GM21723 (cell line): ENCODE measurements around the gene RHBDF1.

Experiments
- ATAC-seq: cut with Tn5 transposase; IDR thresholded peaks from one replicate; pipeline ENCODE4 v1.9.1; 2021; ENCODE audit warnings: mild to moderate bottlenecking, moderate library complexity; ENCODE audit not compliant: unreplicated experiment

Gene RHBDF1, protein sequence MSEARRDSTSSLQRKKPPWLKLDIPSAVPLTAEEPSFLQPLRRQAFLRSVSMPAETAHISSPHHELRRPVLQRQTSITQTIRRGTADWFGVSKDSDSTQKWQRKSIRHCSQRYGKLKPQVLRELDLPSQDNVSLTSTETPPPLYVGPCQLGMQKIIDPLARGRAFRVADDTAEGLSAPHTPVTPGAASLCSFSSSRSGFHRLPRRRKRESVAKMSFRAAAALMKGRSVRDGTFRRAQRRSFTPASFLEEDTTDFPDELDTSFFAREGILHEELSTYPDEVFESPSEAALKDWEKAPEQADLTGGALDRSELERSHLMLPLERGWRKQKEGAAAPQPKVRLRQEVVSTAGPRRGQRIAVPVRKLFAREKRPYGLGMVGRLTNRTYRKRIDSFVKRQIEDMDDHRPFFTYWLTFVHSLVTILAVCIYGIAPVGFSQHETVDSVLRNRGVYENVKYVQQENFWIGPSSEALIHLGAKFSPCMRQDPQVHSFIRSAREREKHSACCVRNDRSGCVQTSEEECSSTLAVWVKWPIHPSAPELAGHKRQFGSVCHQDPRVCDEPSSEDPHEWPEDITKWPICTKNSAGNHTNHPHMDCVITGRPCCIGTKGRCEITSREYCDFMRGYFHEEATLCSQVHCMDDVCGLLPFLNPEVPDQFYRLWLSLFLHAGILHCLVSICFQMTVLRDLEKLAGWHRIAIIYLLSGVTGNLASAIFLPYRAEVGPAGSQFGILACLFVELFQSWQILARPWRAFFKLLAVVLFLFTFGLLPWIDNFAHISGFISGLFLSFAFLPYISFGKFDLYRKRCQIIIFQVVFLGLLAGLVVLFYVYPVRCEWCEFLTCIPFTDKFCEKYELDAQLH

DNA sequence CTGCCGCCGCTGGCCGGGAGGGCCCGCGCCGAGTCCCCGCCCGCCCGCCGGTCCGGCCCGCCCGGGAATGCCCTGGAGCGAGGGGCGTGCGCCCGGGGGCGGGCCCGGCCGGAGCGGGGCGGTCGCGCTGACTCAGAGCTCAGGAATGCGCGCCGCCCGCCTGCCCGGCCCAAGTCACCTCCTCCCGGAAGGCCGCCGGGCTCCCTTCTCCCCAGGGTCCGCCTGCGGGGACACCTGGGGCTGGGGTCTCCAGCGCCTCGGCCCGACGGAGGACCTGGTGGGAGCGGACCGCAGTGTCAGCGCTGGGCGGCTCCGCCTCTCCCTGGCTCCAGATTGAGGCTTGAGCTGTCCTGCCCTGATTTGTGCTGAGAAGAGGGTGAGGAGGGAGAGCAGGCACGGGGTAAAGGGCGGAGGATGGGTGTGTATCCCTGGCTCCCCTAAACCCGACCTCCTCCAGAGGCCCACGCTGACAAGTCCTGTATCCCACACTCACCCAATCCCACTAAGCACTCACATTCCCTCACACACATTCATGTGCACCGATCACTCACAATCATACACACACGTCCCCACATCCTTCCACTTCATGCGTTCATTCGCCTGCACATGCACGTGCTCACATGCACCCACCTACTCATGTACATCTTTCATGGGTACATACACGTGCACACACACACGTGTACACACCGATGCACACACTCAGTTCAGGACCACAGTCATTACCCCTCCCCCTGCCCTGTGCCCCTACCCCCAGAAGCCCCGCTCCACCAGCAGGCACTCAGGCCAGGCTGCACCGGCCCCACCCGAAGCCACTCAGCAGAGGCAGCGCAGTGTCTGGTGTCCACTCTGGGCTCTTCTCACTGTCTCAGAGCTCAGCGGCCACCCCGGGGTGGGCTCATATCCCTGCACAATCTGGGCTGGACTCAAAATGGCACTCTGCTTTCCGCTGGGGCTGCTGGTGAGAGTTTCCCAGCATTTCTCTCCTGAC, at the start of gene RHBDF1:
TSS of gene RHBDF1 (minus strand) at position 71 of the 988 bp plus-strand sequence. CDS start 7,616 bp downstream, outside the sequence.
- no peak for ATAC-seq

- no peak for ATAC-seq
Observed at GRCh38 chr16:120756-121155, 48.3 kb upstream of the RHBDF1 start.

DNA sequence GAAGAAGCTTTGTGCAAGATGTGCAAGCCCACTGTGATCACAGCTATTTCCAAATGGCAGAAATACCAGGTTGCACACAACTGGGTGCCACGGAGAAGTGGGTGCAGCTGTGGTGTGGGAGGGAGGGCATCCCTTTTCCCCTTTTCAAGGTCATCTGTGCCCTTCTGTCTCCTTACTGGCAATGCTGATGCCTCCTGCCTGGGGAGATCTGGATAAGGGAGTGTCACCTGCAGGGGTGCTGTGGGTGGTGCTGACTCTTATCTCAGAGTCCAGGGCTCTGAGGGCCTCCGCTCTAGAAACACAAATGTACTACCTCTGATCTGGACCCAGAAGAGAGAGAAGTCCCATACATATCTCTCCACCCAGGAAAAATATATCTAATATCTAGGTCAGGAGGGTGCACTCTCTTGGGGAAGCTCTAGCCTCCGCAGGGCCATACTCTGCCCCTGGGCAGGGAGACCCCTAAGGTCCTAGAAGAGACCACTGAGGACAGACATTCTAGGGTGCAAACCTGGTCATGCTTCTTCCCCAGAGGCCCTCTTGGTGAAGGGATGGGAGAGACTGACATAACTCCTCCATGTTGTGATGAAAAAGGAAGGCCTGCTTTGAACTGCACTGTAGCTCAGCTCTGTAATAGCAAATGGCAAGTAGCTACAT, 47.5 kb upstream of the RHBDF1 start:
- no peak for ATAC-seq

DNA sequence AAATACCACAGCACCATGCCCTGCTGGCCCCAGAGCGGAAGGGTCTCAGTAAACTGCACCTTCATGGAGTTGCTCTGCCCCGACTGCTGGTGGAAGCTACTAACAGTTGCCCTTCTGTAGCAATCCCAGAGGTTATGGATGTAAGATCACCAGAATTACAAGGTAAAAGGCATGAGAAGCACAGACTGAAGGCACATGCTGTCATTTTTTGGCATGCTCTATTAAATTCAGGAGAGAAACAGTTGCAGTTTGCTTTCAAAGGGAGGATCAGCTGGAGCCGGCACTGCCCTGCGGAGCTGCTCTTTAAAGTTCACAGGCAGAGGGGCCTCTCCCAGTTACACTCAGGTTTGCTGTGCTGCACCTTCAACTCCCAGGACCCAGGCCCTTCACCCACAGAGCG, 46.9 kb upstream of the RHBDF1 start:
- ATAC-seq, result no peak

DNA sequence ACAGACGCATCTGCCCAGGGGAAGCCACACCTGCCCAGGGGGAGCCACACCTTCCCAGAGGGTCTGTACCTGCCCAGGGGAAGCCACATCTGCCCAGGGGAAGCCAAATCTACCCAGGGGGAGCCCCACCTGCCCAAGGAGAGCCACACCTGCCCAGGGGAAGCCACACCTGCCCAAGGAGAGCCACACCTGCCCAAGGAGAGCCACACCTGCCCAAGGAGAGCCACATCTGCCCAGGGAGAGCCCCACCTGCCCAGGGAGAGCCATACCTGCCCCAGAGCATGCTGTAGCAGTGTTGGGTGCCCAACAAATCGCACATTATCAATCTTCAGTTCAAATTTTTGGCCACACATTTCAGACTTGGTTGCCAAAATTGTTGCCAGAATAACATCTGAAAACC, 46.4 kb upstream of the RHBDF1 start:
- ATAC-seq, result no peak

DNA sequence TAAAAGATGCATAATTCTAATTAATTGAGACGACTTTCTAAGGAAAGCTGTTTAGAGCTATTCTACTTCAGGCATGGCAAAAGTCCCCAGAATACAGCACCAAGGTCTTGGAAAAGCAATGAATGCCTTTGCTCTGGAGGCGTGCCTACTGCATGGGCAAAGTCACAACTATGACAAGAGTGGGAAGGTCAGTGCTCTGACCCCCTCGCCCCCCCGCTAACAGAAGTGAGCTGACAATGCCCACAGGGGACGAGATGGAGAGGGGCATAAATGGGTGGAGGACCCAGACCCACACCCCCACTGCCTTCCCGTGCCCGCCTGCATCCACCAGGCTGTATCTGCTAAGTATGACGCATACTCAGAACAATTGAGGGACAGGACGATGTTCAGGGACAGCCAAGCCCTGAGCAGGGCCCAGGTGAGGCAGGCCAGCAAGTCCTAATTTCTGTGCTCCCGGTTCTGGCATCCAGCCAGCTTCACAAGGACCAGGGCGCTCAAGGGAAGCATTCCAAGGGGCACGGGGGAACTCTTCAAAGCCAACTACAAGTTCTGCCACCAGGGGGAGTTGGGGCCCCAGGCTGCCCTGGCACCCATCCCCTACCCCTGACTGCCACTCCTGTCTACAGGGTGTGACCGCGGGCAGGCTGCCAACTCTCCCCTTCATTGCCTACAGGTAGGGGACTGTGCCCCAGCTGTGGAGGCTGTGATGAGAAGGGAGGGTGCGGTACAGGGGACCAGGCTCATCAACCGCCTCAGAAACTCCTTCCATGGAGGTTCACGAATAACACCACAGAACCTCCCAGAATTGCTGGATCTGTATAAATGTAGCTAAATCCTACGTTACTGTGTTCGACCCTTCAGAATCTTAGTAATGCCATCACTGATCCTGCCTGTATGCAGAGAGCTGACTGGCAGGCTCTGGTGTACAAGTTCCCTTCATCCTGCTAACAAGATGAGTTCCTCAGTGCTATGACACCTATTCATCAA, 45.2 kb upstream of the RHBDF1 start:
- no peak for ATAC-seq

DNA sequence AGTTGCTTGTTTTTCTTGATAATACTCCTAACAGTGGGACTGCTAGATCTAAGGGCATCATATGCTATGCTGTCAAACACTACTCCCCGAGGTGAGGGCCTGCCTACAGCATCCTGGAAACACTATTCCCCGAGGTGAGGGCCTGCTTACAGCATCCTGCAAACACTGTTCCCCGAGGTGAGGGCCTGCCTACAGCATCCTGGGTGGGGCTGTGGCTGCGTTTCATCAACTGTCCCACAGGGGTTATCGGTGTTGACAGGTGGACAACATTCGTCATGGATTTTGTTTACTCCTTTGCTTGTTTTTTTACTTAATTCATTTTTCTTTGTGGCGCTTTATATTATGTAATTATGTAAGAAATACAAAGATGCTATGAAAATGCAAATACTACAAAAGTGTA, 43.6 kb upstream of the RHBDF1 start:
- no peak for ATAC-seq

DNA sequence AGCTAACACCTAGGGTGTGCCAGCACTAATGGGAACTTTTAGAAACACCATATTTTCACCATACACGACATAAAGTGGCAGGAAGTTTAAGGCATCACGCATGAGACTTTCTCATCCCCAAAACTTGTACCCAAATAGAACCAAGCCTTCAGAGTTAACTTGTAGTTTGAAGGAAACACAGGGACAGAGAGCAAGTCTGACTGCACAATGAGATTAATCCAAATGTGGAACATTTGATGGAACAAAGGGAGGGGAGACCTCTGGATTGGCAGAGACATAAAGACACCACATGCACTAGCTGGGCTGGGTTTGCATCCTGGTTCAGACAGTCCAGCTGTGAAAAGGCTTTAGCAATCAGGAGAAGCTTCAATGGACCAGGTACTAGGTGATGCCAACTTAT, 41.9 kb upstream of the RHBDF1 start:
- ATAC-seq, result no peak

- ATAC-seq, result no peak
Observed at GRCh38 chr16:112153-112840, 39.9 kb upstream of the RHBDF1 start.

GRCh38 chr16:106623-107324, 34.3 kb upstream of the RHBDF1 start:
- ATAC-seq, result no peak

GRCh38 chr16:105521-105920, 33.1 kb upstream of the RHBDF1 start:
- ATAC-seq, result no peak

- no peak for ATAC-seq
Observed at GRCh38 chr16:104928-105327, 32.5 kb upstream of the RHBDF1 start.

DNA sequence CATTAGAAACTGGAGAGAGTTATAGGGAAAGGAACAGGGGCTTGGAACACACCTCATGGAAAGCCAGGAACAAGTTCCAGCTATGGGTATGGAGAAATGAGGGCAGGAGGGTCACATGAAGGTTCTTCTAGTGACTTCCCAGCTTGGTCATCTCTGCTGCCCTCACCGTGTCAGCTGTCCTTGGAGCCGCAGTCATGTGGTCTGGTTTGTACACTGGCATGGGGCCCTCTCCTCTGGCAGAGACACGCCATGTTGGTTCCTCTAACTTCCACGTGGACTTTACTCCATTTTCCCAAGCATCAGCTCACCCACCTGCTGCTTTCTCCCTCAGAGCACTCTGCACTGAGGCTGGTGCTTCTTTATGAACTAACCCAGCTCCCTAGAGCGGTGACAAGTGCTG, 31.9 kb upstream of the RHBDF1 start:
- ATAC-seq, result no peak

- ATAC-seq, result no peak
Observed at GRCh38 chr16:102060-102855, 29.8 kb upstream of the RHBDF1 start.

DNA sequence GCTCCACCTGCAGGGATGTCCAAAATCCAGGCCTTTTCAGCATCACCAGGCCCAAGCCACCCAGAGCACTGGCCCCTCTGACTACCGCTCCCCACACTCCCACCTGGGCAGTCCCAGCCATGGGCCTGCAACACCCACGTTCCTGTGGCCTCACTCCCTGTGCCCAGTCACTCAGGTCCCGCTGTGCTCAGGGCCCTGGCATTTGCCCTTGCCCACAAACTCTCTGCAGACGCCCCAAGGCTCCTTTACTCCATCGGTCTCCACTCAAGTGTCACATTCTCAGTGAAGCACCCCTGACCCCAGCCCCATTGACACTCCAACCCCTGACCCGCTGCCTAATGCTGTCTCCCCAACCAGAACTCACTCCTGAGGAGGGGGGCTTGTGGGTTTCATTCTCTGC, 29.2 kb upstream of the RHBDF1 start:
- ATAC-seq, result no peak

DNA sequence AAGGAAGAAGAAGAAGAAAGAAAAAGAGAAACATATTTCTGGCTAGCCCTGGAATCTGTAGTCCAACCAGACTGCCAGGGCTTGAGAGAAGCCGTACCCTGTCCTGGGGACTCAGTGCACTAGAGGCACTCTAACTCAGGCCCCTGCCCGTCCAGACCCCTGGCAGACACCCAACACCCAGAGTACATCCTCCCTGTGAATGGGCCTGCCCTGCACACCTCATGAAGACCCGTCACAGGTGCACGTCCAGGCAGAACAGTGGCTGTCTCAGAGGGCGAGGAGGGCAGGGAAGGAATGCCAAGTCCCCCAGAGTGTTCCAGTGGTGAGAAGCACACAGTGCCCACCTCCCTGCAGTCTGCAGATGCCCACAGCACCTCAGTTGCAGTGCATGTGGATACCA, 28.6 kb upstream of the RHBDF1 start:
- no peak for ATAC-seq

DNA sequence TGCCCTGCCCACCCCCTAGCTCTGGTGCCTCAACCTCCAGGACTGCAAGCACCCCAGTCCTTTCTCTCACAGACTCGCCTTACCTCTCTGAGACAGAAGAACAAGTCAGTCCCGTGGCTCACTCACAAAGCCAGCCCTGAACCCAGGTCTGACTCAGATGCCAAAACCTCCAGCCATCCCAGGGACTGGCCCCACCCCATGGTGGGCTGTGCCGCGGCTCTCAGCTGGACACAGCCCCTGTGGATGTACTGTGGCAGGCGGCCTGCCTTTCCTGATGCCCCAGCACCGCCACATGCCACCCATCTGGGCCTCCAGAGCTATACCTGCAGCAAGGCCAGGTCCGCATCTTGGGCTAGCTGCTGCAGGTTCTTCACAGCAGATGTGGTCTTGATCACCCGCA, 25.4 kb upstream of the RHBDF1 start:
- no peak for ATAC-seq
